ENCODE data around the gene SULT2B1.

DNA sequence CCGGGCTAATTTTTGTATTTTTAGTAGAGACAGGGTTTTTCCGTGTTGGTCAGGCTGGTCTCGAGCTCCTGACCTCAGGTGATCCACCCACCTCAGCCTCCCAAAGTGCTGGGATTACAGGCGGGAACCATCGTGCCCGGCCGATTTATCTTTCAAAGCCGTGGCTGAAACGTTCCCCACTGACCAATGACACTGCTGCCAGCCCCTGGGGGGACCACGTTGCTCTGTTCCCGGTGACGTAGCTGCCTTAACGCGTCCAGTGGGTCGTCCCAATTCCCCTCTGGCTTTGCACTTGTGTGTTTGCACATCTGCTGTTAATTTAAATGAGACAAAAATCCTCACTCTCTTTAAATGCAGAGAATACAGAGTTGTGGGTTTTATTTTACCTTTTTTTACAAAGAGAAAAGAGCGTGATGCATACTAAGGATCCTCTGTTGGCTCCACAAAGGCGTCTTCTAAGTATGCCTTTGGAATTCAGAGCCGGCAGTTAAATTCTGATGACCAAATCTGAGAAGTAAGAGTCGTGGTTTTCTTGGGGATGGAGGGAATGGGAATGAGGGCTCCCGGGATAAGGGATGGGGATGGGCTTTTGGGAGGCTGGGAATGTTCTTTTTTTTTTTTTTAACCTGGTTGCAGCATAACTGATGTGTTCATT, 21.8 kb upstream of the SULT2B1 start:
- TF ChIP-seq, protein P1, sequence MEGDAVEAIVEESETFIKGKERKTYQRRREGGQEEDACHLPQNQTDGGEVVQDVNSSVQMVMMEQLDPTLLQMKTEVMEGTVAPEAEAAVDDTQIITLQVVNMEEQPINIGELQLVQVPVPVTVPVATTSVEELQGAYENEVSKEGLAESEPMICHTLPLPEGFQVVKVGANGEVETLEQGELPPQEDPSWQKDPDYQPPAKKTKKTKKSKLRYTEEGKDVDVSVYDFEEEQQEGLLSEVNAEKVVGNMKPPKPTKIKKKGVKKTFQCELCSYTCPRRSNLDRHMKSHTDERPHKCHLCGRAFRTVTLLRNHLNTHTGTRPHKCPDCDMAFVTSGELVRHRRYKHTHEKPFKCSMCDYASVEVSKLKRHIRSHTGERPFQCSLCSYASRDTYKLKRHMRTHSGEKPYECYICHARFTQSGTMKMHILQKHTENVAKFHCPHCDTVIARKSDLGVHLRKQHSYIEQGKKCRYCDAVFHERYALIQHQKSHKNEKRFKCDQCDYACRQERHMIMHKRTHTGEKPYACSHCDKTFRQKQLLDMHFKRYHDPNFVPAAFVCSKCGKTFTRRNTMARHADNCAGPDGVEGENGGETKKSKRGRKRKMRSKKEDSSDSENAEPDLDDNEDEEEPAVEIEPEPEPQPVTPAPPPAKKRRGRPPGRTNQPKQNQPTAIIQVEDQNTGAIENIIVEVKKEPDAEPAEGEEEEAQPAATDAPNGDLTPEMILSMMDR (conservative IDR thresholded peaks at IDR 0.05; ENCODE audit: low read length), result no peak
- no peak for TF ChIP-seq EZH2phosphoT487 (IDR thresholded peaks at IDR 0.05; ENCODE audit: borderline replicate concordance, low read depth, low read length)
